ENCODE measurements around the gene MATN1. TPM values are rescaled to one million over a fixed set of nuclear protein-coding genes. Genes with fewer than 3 reads are reported as not detected.
"Not testable (repeated sequence)": the region's sequence is repeated elsewhere in the genome, so short reads cannot be mapped to it uniquely, and the experiment has no call there.

MATN1 gene
- polyA plus RNA-seq, 1 donor from 2014 or later = not detected

DNA sequence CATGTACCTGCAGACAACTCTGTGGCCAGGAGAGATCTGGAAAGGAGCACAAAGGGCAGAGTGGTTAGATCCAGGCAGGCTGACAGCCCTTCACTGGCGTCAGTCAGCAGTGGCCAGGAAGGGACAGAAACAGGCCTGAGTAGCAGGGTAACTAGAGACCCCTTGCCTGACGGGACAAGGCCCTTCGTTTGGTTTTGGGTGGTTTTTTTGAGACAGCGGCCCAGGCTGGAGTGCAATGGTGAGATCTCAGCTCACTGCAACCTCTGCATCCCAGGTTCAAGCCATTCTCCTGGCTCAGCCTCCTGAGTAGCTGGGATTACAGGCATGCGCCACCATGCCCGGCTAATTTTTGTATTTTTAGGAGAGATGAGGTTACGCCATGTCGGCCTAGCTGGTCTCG lies 34.9 kb downstream of the MATN1 start:
- H3K4me1 Mint-ChIP-seq, H3K36me3 Mint-ChIP-seq, H3K27ac Mint-ChIP-seq, H3K9me3 Mint-ChIP-seq: not testable (repeated sequence)
- Mint-ChIP-seq H3K27me3 (peaks cover 32% of the 10 kb centered on the region), H3K4me3 (peak overlapping the region in 1 of 4 donors; percentile 52)

DNA sequence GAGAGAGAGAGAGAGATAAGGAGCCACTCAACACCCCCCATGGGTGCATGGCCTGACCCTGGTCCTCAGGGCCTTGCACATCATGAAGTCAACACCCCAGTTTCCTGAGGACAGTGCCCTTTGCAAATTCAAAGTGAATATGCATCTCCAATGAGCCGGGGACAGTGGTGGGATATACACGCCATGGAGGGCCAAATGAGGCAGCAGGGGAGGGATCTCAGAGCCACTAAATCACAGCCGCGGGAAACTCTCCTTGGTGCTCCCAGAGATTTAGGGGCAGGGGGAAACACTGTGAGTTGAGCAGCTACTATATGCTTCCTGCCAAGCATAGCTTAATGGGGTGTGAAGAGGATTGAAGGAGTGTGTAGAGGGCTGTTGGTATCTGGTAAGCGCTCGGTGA lies 35.5 kb downstream of the MATN1 start:
- no peak overlapping the region for H3K4me3 Mint-ChIP-seq
- peaks cover 31% of the 10 kb centered on the region for H3K27me3 Mint-ChIP-seq
- no peak overlapping the region for H3K27ac Mint-ChIP-seq
- peaks cover 4% of the 10 kb centered on the region for H3K36me3 Mint-ChIP-seq
- peaks cover 0 to 9% (median 0%) of the 10 kb centered on the region in 3 donors for H3K4me1 Mint-ChIP-seq
- no peaks in the 10 kb centered on the region for H3K9me3 Mint-ChIP-seq

DNA sequence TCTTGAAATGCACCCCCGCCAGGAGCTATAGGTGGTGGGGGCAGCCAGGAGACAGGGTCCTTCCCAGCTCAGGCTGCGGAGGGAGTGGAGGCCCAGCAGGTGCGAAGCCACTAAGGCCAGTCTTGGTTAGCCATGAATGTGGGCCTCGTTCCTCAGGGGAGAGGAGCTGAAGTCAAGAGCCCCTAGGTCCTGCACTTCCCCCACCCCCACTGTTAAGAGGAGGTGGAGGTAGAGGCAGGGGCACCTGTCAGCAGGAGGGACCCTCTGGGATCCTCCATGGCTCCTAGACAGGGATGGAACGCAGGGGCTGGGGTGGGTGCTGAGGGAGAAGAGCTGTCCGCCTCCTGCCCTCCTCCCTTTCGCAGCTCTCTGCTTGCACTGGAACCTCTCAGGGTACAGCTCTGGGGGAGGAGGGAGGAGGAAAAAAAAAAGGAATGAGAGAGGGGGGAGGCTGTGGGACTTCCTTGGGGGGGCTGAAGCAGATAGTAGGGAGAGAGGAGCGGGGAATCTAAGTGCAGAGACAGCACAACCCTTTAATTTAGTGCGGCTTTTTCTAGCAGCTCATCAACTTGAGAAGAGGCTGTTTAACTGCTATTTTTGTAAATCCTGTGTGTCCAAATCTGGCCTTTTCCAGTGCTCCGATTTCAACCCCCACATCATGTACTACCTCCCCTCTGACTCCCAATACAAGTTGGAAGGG lies 37.0 kb downstream of the MATN1 start:
- peaks cover 0 to 3% (median 0%) of the 10 kb centered on the region in 3 donors for H3K4me1 Mint-ChIP-seq
- H3K4me3 Mint-ChIP-seq = peak overlapping the region in 1 of 4 donors; percentile 72

DNA sequence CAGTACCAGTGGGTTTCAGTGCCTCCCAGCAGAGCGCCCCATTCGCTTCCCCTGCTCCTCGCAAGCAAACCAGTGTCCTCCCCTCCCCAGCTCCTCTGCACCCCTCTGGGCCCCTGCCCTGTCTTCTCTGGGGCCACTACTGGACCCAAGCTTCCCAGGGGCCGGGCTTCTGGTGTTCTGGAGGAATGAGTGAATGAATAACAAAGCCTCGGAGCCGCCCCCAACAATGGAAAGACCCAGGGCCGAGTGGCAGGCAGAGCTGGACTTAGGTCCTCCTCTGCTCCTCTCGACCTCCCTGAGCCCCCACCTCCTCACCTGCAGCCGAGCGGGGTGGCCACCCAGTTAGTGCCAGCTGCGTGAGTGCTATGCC lies 37.6 kb downstream of the MATN1 start:
- Mint-ChIP-seq H3K4me1 (peaks cover 0 to 3% (median 0%) of the 10 kb centered on the region in 3 donors), H3K27me3 (peaks cover 39% of the 10 kb centered on the region), H3K9me3 (no peaks in the 10 kb centered on the region), H3K27ac (no peak overlapping the region), H3K4me3 (peak overlapping the region in 1 of 4 donors; percentile 72), H3K36me3 (peaks cover 4% of the 10 kb centered on the region)

More for the DNA sequence above, 37.0 kb downstream of the MATN1 start:
- H3K27me3 Mint-ChIP-seq = peaks cover 39% of the 10 kb centered on the region
- H3K36me3 Mint-ChIP-seq = peaks cover 4% of the 10 kb centered on the region
- no peaks in the 10 kb centered on the region for H3K9me3 Mint-ChIP-seq
- no peak overlapping the region for H3K27ac Mint-ChIP-seq

DNA sequence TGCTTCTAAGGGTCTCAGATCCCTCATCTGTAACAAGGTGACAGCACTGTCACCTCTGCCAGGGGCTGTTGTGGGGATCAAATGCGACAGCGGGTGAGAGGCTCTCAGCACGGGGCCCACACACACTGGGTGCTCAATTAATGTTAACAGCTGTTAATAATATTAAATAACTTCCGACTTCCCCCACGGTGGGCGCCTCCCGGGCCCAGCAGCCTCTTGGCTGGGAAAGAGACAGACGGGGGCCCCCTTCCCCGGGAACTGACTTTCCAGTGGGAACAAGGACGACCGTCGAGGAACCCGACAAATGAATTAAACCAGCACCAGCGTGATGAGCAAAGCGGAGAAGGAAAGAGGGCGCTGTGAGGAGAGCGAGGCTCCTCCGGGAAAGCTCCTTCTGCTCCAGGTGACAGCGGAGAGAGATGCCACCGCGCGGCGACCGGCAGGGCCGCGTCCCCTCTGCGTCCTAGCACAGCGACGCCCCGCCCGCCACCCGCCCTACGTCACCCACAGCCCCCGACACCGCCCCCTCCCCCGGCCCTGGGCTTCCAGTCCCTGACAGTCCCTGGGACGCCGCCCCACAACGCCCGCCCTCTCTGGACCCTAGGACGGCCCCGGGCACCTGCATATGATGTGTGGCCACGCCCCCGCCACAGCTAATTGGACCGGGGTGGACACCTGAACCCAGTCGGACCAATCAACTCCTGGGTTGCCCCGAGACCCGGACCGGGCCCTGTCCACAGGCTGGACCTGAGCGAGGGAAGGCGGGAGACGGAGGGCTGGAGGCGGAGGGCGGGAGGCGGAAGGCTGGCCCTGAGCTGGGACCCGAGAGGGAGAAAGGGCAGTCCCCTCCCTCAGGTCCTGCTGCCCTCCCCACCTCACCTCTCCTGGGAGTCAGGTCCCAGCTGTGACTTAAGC lies 38.2 kb downstream of the MATN1 start:
- H3K27ac Mint-ChIP-seq = no peak overlapping the region
- peaks cover 4% of the 10 kb centered on the region for H3K36me3 Mint-ChIP-seq
- H3K4me1 Mint-ChIP-seq = peaks cover 0 to 3% (median 0%) of the 10 kb centered on the region in 3 donors
- peaks cover 0 to under 1% (median 0%) of the 10 kb centered on the region in 3 donors for H3K9me3 Mint-ChIP-seq
- H3K4me3 Mint-ChIP-seq = peak overlapping the region in 2 of 4 donors; percentile 55 to 57
- peaks cover 39% of the 10 kb centered on the region for H3K27me3 Mint-ChIP-seq

DNA sequence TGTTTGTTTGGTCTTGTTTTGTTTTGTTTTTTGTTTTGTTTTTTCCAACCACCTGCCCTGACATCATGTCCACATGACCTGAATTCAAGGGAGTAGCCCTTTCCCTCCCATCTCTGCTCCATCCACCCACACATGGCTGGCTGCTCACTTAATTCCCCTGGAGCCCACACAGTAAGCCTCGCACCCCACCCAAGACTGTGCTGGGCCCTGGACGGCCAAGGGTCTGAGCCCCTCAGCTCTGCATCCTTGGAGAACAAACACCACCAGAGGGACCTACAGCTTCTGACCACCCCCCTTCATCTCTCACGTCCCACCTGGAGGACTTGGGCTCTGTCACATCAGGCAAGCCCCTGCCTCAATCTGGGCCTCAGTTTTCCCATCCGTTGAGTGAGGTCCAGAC lies 39.1 kb downstream of the MATN1 start:
- Mint-ChIP-seq H3K9me3 (peaks cover 0 to 4% (median 0%) of the 10 kb centered on the region in 3 donors), H3K27ac (no peak overlapping the region), H3K36me3 (peaks cover 4% of the 10 kb centered on the region), H3K27me3 (peaks cover 37% of the 10 kb centered on the region), H3K4me3 (peak overlapping the region in 2 of 4 donors; percentile 41 to 77), H3K4me1 (peaks cover 0 to 3% (median 0%) of the 10 kb centered on the region in 3 donors)

DNA sequence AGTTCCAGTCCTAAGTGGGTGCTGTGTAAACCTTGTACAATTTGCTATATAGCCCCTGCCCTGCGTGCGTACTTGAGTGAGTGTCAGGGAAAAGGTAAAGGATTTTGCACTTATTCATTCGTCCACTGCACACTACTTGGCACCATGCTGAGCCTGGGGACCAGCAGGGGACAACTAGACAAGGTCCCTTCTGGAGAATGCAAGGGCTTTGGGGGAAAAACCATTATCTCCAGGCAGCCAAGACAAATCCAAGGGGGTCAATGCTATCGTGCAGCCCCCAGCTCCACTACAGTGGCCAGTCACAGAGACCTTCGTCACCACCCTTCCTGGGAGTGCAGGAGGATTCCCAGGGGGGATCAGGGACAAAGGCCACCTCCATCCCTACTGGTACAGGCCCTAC lies 39.7 kb downstream of the MATN1 start:
- Mint-ChIP-seq H3K36me3 (peaks cover 4% of the 10 kb centered on the region), H3K4me1 (peaks cover 0 to 3% (median 0%) of the 10 kb centered on the region in 3 donors), H3K9me3 (peaks cover 0 to 4% (median 2%) of the 10 kb centered on the region in 3 donors), H3K4me3 (no peak overlapping the region), H3K27me3 (peaks cover 35% of the 10 kb centered on the region), H3K27ac (no peak overlapping the region)

DNA sequence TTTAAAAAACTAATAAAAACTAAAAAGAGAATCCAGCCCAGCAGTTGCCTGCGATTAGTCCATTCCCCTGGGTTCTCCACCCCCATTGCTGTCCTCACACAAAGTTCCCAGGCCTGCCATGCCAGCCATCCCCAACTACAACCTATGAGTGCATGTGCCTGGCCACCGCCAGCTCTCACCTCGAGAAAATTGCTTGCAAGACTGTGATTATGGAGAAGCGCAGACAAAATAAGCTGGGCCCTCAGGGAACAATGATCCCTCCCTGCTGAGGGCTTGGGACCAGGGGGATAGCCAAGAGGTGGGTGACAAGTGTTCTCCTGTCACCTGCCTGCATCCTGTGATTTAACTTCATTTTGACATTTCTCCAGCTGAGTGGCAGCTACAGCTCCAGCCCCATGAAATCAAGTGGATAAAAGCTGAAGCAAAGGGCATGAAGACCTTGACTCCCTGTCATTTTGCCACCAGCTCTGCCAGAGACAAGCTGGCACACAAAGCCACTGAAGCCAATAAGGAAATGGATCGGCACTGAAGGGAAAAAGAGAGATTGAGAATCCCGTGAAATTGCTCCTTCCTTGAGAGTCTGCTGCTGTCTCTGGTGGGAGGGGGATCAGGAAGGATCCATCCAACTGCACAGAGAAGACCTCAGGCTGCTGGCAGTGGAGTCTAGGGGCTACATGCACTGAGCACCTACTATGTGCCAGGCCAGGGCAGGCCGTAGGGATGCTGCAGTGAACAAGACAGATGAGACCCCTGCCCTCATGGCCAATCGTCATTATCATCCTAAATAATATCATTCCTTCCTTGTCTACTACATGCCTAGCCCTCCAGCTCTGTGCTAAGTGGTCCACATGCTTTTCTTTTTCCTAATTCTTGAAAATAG lies 40.7 kb downstream of the MATN1 start:
- H3K9me3 Mint-ChIP-seq = peaks cover 0 to 4% (median 4%) of the 10 kb centered on the region in 3 donors

DNA sequence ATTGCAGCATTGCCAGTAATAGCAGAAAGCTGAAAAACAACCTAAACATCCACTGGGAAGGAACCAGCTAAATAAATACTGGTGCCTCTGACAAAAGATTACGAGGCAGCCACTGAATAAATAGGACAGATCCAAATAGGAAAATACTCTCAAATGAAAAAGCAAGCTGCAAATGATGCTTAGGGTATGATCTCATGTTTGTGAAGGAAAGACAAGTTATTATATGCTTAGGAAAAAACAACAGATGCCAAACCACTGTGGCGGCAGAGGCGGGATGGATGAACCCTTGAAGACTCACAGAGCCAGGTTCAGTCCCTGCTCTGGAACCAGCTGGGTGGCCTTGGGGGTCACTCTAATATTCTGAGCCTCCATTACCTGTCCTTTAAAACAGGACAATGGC lies 41.6 kb downstream of the MATN1 start:
- Mint-ChIP-seq H3K36me3 (peaks cover 4% of the 10 kb centered on the region), H3K27ac (no peak overlapping the region), H3K9me3 (peaks cover 0 to 6% (median 4%) of the 10 kb centered on the region in 3 donors), H3K4me3 (no peak overlapping the region), H3K4me1 (no peaks in the 10 kb centered on the region), H3K27me3 (peaks cover 36% of the 10 kb centered on the region)

More for the DNA sequence above, 40.7 kb downstream of the MATN1 start:
- H3K27me3 Mint-ChIP-seq = peaks cover 38% of the 10 kb centered on the region
- H3K4me3 Mint-ChIP-seq = no peak overlapping the region
- peaks cover 0 to 3% (median 0%) of the 10 kb centered on the region in 3 donors for H3K4me1 Mint-ChIP-seq
- H3K36me3 Mint-ChIP-seq = peaks cover 4% of the 10 kb centered on the region
- no peak overlapping the region for H3K27ac Mint-ChIP-seq

DNA sequence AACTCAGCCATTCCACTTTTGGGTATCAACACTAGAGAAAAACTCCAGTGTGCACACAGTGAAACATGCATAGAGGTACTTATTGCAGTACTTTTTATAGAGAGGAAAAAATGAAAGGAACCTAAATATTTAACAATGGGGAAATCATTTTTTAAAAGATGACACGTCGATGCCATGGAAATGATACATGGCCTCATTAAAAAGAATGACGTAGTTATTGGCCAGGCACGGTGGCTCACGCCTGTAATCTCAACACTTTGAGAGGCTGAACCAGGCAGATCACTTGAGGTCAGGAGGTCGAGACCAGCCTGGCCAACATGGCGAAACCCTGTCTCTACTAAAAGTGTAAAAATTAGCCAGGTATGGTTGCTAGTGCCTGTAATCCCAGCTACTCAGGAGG lies 42.5 kb downstream of the MATN1 start:
- H3K36me3 Mint-ChIP-seq = peaks cover 4% of the 10 kb centered on the region
- H3K27me3 Mint-ChIP-seq = peaks cover 35% of the 10 kb centered on the region
- H3K27ac Mint-ChIP-seq = no peak overlapping the region
- no peaks in the 10 kb centered on the region for H3K4me1 Mint-ChIP-seq
- peak overlapping the region in 1 of 4 donors; percentile 45 for H3K4me3 Mint-ChIP-seq
- peaks cover 4 to 6% (median 5%) of the 10 kb centered on the region in 3 donors for H3K9me3 Mint-ChIP-seq

DNA sequence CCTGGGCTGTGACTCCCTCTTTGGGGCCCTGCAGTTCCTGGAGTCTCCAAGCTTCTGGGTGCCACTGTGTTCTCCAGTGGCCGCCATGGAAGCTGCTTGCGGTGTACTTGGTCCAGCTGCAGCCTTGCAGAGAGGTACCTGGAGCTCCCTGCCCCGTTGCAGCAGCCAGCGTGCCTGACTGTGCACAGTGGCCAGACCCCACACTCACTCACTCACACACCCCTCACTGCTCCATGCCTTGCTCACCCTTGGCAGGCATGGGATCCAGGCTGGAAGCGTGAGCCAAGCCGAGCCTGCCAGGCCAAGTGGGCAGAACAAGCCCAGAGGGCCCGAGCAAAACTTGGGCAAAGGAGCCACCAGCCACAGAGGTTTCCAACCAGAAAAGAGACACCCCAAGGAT lies 43.0 kb downstream of the MATN1 start:
- Mint-ChIP-seq H3K36me3 (peaks cover 4% of the 10 kb centered on the region), H3K27ac (no peak overlapping the region), H3K4me1 (no peaks in the 10 kb centered on the region), H3K27me3 (peaks cover 32% of the 10 kb centered on the region), H3K4me3 (no peak overlapping the region), H3K9me3 (peaks cover 4 to 7% (median 6%) of the 10 kb centered on the region in 3 donors)

DNA sequence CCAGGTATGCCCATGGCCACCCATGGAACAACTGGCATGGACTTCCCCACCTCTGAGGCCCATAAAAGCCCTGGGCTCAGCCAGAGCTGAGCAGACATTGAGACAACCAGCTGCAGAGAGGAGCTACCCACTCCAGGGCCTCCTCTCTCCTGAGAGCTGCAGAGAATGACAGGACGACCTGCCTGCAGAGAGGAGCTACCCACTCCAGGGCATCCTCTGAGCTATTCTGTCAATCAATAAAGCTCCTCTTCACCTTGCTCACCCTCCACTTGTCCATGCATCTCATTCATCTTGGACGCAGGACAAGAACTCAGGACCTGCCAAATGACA lies 43.4 kb downstream of the MATN1 start:
- no peaks in the 10 kb centered on the region for H3K4me1 Mint-ChIP-seq
- H3K36me3 Mint-ChIP-seq = peaks cover 4% of the 10 kb centered on the region
- peaks cover 4 to 7% (median 7%) of the 10 kb centered on the region in 3 donors for H3K9me3 Mint-ChIP-seq
- peaks cover 29% of the 10 kb centered on the region for H3K27me3 Mint-ChIP-seq
- H3K27ac Mint-ChIP-seq = no peak overlapping the region
- H3K4me3 Mint-ChIP-seq = no peak overlapping the region

DNA sequence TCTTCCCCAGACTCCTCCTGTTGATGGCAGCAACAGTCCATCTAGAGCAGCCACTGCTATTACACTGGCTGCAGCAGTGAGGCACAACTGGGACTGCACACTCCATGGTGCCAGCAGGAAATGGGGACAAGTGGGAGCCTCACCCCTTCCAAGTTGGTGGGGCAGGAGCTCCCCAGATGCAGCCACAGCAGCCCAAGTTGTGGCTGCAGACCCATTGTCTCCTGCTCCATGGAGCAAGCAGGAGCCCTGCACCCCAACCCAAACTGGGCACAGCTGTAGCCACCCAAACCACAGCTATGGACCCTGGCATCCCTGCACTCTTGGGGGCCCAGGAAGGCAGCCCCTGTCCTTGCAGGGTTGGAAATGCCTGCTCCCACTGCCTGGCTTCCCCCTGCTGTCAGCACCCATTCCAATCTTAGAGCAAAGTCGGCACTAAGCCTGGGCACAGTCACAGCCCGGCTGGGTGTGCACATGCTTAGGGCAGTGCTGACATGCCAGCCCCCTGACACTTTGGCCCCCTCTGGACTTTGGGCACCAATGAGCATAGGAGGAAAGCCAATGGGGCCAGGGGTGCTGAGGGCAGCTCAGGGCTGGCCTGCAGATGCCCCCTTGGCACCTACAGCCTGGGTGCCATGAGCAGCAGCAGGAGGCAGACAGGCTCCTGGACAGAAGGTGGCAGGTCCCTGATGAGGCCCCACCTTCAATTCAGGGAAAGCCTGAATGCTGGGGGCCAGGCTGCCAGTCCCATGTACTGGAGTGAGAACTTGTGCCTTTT lies 44.0 kb downstream of the MATN1 start:
- Mint-ChIP-seq H3K27me3 (peaks cover 25% of the 10 kb centered on the region), H3K4me3 (no peak overlapping the region), H3K4me1 (no peaks in the 10 kb centered on the region), H3K36me3 (peaks cover 4% of the 10 kb centered on the region), H3K27ac (no peak overlapping the region), H3K9me3 (peaks cover 4 to 9% (median 7%) of the 10 kb centered on the region in 3 donors)

DNA sequence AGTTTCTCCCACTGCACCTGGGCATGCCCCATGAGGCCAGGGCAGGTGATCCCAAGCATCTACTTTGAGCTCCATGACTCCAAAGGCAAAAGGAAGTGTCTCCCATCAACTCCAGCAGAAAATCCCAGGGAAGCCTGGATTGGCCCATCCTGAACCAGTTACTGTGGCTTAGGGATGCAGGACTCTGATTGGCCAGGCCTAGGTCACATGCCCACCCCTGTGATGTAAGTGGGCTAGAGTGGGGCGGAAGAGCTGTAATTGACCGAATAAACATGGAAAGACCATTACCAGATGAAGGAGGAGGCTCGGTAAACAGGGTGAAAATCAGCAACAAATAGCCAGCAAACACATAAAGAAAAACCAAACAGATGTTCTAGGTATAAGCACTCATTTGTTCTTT lies 45.2 kb downstream of the MATN1 start:
- no peak overlapping the region for H3K27ac Mint-ChIP-seq
- peaks cover 21% of the 10 kb centered on the region for H3K27me3 Mint-ChIP-seq
- no peaks in the 10 kb centered on the region for H3K4me1 Mint-ChIP-seq
- no peak overlapping the region for H3K4me3 Mint-ChIP-seq
- peaks cover 4 to 16% (median 15%) of the 10 kb centered on the region in 3 donors for H3K9me3 Mint-ChIP-seq
- H3K36me3 Mint-ChIP-seq = no peaks in the 10 kb centered on the region
